ENCODE data around the gene C16orf92. TPM values are rescaled to one million over a fixed set of nuclear protein-coding genes. Genes with fewer than 3 reads are reported as not detected.

Gene C16orf92
- total and polyA plus RNA-seq, 12 donors = not detected

DNA sequence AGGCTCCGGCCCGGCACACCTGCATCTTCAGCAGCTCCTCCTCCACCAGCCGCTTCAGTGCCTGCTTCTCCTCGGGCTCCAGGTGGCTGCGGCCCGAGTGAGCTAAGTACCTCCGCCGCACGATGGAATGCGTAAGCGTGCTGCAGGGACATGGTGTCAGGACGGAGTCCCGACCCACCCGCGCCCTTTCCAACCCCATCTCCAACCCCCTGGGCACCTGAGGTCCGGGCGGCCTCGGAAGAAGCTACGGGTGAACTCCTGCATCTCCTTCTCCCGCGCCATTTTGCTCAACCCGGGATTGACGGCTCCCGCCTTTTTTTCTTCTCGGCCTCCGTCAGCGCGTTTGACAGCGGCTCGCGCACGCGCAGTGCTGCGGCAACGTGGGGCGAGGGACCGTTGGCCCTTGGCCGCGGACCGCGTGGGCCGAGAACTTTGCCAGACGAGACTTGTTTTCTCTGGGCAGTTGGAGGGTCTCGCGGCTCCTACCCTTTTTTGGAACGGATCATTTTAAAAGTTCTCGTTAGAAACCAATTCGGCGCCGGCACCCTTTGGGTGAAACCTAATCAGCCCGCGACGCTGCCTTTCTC, 27.6 kb upstream of the C16orf92 start, which contains the start of gene HIRIP3:
Gene HIRIP3 (minus strand): TSS at position 294 of the 587 bp plus-strand sequence. CDS start 12 bp downstream, at position 282.
- ATAC-seq = peak; percentile 73 to 92 (median 84)
- TF ChIP-seq, protein P1, sequence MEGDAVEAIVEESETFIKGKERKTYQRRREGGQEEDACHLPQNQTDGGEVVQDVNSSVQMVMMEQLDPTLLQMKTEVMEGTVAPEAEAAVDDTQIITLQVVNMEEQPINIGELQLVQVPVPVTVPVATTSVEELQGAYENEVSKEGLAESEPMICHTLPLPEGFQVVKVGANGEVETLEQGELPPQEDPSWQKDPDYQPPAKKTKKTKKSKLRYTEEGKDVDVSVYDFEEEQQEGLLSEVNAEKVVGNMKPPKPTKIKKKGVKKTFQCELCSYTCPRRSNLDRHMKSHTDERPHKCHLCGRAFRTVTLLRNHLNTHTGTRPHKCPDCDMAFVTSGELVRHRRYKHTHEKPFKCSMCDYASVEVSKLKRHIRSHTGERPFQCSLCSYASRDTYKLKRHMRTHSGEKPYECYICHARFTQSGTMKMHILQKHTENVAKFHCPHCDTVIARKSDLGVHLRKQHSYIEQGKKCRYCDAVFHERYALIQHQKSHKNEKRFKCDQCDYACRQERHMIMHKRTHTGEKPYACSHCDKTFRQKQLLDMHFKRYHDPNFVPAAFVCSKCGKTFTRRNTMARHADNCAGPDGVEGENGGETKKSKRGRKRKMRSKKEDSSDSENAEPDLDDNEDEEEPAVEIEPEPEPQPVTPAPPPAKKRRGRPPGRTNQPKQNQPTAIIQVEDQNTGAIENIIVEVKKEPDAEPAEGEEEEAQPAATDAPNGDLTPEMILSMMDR (IDR thresholded peaks at IDR 0.05) = no peak

DNA sequence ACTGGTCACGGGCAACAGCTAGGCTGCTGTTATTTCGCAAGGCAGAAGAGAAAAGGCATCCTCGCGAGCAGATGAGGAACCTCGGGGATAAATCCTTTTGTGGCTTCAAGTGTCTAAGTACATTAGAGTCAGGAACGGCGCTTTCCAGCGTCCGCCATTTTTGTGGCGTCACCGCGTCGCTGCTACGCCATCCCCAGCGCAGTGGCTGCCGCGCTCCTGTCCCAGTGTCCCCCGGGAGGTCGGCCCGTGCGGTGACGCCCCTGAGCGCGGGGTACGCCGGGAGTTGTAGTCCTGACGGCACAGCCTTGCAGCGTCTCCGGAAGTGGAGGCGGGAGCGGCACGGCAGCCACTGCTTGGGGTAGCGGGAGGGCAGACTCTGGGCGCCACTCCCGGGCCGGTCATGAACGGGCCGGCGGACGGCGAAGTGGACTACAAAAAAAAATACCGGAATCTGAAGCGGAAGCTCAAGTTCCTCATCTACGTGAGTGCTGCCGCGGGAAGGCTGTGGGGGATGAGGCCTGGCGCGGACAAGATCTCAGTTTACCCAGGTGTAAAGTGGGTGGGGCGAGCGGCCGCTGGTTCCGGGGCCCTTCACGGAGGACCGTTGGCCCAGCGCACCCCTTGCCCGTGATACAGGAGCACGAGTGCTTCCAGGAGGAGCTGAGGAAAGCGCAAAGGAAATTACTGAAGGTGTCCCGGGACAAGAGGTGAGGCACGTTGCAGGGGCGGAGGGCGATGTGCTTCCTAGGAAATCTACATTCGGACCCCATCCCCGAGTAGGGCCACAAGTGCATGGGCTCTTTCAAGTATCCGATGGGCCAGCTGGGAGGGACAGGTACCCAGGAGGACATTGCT, 26.9 kb upstream of the C16orf92 start, which contains the start of gene INO80E:
Gene INO80E (plus strand): TSS at position 331 of the 855 bp plus-strand sequence. CDS start 70 bp downstream, at position 401.
- Histone ChIP-seq H3K36me3 (peaks cover 0 to 63% (median 16%) of the 10 kb centered on the region in 9 donors), H3K4me1 (peaks cover 7 to 40% (median 28%) of the 10 kb centered on the region in 9 donors)
- WGBS, 2 donors = 0% methylated on average over 65 of the region's 65 CpGs

More for the DNA sequence above, 27.6 kb upstream of the C16orf92 start, which contains the start of gene HIRIP3:
- no peaks in the 10 kb centered on the region for H3K27me3 ChIP-seq
- WGBS, 2 donors = 0% methylated on average over 53 of the region's 53 CpGs
- H3K4me3 ChIP-seq = peak within 1 kb of the TSS; percentile 55 to 97 (median 82)
- peaks cover 0 to 63% (median 22%) of the 10 kb centered on the region in 9 donors for H3K36me3 ChIP-seq
- peaks cover 7 to 40% (median 28%) of the 10 kb centered on the region in 9 donors for H3K4me1 ChIP-seq
- H3K9me3 ChIP-seq = no peaks in the 10 kb centered on the region
- intact Hi-C loops (cut with DNase I) = loop anchor here in 6 of 10 donors (1.0 to 10.0 kb wide), 8 partner anchors 15 to 181 kb away; partner anchors contain the start of genes TMEM219 (in 3 of the 6), CDIPT (in 1 of the 6), KCTD13 (in 1 of the 6) and PAGR1 (in 1 of the 6)
- peak within 1 kb of the TSS; percentile 87 to 99 (median 96) for H3K27ac ChIP-seq
- DNase-seq = peak; percentile 90

DNA sequence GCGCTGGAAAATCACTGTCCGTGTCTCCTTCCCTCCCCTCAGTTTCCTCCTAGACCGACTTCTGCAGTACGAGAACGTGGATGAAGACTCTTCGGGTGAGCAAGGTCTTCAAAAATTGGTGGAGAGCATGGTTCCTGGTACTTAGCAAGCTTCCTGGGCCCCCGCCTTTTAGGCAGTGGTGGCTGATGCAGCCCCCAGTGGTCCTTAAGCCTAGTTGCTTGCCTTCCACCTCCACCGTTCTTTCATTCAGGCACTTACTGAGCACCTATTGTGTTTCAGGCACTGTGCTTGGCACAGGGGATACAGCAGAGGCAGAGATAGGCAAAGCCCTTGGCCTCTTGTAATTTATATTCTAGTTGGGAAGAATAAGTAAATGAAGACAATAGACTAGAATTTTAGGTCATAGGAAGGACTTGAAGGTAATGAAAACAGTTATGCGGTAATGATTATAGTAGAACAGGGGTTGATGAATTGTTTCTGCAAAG, 26.2 kb upstream of the C16orf92 start:
- TF ChIP-seq, protein P1 (IDR thresholded peaks at IDR 0.05) = no peak
- Histone ChIP-seq H3K36me3 (peaks cover 0 to 63% (median 10%) of the 10 kb centered on the region in 9 donors), H3K27me3 (no peaks in the 10 kb centered on the region), H3K27ac (peak overlapping the region in 8 of 10 donors; percentile 92 to 99 (median 97)), H3K4me3 (peak overlapping the region; percentile 30 to 97 (median 82)), H3K9me3 (no peaks in the 10 kb centered on the region), H3K4me1 (peaks cover 7 to 40% (median 28%) of the 10 kb centered on the region in 9 donors)
- DNase-seq = no peak
- WGBS, 2 donors = 24% methylated on average over 9 of the region's 9 CpGs
- intact Hi-C loops (cut with DNase I) = loop anchor here in 4 of 10 donors (5.0 to 10.0 kb wide), 4 partner anchors 35 to 182 kb away; partner anchors contain the start of genes TMEM219 (in 3 of the 4), CDIPT (in 1 of the 4), KCTD13 (in 1 of the 4) and PAGR1 (in 1 of the 4)
- no peak for ATAC-seq

More for the DNA sequence above, 26.9 kb upstream of the C16orf92 start, which contains the start of gene INO80E:
- Histone ChIP-seq H3K4me3 (peak within 1 kb of the TSS; percentile 55 to 97 (median 82)), H3K27me3 (no peaks in the 10 kb centered on the region), H3K27ac (peak within 1 kb of the TSS; percentile 87 to 99 (median 96)), H3K9me3 (no peaks in the 10 kb centered on the region)
- intact Hi-C loops (cut with DNase I) = loop anchor here in 6 of 10 donors (1.0 to 10.0 kb wide), 8 partner anchors 15 to 181 kb away; partner anchors contain the start of genes TMEM219 (in 3 of the 6), CDIPT (in 1 of the 6), KCTD13 (in 1 of the 6) and PAGR1 (in 1 of the 6)
- TF ChIP-seq, protein P1 (IDR thresholded peaks at IDR 0.05) = peak in 1 of 9 donors; percentile 18
- DNase-seq (peak; percentile 99 to 100), ATAC-seq (peak; percentile 98 to 99 (median 99))

Data from heart right ventricle (tissue), 16 donors.